ENCODE measurements around the gene WDR70. TPM values are rescaled to one million over a fixed set of nuclear protein-coding genes. Genes with fewer than 3 reads are reported as not detected.
"Not testable (repeated sequence)": the region's sequence is repeated elsewhere in the genome, so short reads cannot be mapped to it uniquely, and the experiment has no call there.

WDR70 gene
- total RNA-seq, 2 donors from 2014 or later: 26.7 to 28.6 TPM

GRCh38 chr5:37772255-37772654 lies 393.1 kb downstream of the WDR70 start:
- Histone ChIP-seq H3K4me3 (no peak overlapping the region), H3K27ac (no peak overlapping the region), H3K4me1 (no peaks in the 10 kb centered on the region), H3K36me3 (no peaks in the 10 kb centered on the region), H3K9me3 (no peaks in the 10 kb centered on the region), H3K27me3 (no peaks in the 10 kb centered on the region), H3K9ac (ENCODE audit: low read depth in 2 of 2, low read length in 2 of 2) (no peak overlapping the region)
- TF ChIP-seq CTCF (IDR thresholded peaks at IDR 0.05): no peak
- intact Hi-C loops (cut with DNase I): no loop called here
- no peak for DNase-seq

- Histone ChIP-seq H3K27me3 (no peaks in the 10 kb centered on the region), H3K27ac (no peak overlapping the region), H3K9me3 (no peaks in the 10 kb centered on the region), H3K4me1 (no peaks in the 10 kb centered on the region), H3K9ac (ENCODE audit: low read depth in 2 of 2, low read length in 2 of 2) (no peak overlapping the region), H3K4me3 (no peak overlapping the region), H3K36me3 (no peaks in the 10 kb centered on the region)
- DNase-seq: no peak
- TF ChIP-seq CTCF (IDR thresholded peaks at IDR 0.05): no peak
- intact Hi-C loops (cut with DNase I): no loop called here
Observed at GRCh38 chr5:37773809-37774208, 394.7 kb downstream of the WDR70 start.

GRCh38 chr5:37774912-37775483 lies 395.9 kb downstream of the WDR70 start:
- peak; percentile 23 for DNase-seq
- Histone ChIP-seq H3K4me3 (no peak overlapping the region), H3K36me3 (no peaks in the 10 kb centered on the region), H3K9me3 (no peaks in the 10 kb centered on the region), H3K27ac (no peak overlapping the region), H3K9ac (ENCODE audit: low read depth in 2 of 2, low read length in 2 of 2) (no peak overlapping the region), H3K4me1 (no peaks in the 10 kb centered on the region), H3K27me3 (no peaks in the 10 kb centered on the region)
- intact Hi-C loops (cut with DNase I): no loop called here
- peak; percentile 35 for TF ChIP-seq CTCF (IDR thresholded peaks at IDR 0.05)

- H3K36me3 ChIP-seq: no peaks in the 10 kb centered on the region
- no peaks in the 10 kb centered on the region for H3K9me3 ChIP-seq
- intact Hi-C loops (cut with DNase I): no loop called here
- no peak overlapping the region for H3K9ac ChIP-seq (ENCODE audit: low read depth in 2 of 2, low read length in 2 of 2)
- no peaks in the 10 kb centered on the region for H3K4me1 ChIP-seq
- H3K27me3 ChIP-seq: no peaks in the 10 kb centered on the region
- no peak overlapping the region for H3K4me3 ChIP-seq
- DNase-seq: no peak
- H3K27ac ChIP-seq: peak overlapping the region; percentile 26
- TF ChIP-seq CTCF (IDR thresholded peaks at IDR 0.05): no peak
Observed at GRCh38 chr5:37776826-37777225, 397.7 kb downstream of the WDR70 start.

- H3K27ac ChIP-seq: no peak overlapping the region
- H3K4me3 ChIP-seq: no peak overlapping the region
- H3K27me3 ChIP-seq: no peaks in the 10 kb centered on the region
- DNase-seq: no peak
- intact Hi-C loops (cut with DNase I): no loop called here
- no peak for TF ChIP-seq CTCF (IDR thresholded peaks at IDR 0.05)
- no peaks in the 10 kb centered on the region for H3K4me1 ChIP-seq
- H3K9ac ChIP-seq (ENCODE audit: low read depth in 2 of 2, low read length in 2 of 2): no peak overlapping the region
- H3K9me3 ChIP-seq: no peaks in the 10 kb centered on the region
- no peaks in the 10 kb centered on the region for H3K36me3 ChIP-seq
Observed at GRCh38 chr5:37777432-37778130, 398.5 kb downstream of the WDR70 start.

- H3K4me1 ChIP-seq; H3K27me3 ChIP-seq; H3K36me3 ChIP-seq; H3K4me3 ChIP-seq; H3K9ac ChIP-seq (ENCODE audit: low read depth in 2 of 2, low read length in 2 of 2); intact Hi-C loops (cut with DNase I); H3K9me3 ChIP-seq; H3K27ac ChIP-seq; DNase-seq: not testable (repeated sequence)
Observed at GRCh38 chr5:37781409-37781808, 402.3 kb downstream of the WDR70 start.

Measured in colonic mucosa (tissue), 4 donors.